HG03045 (cell line): ENCODE results near the gene RBFA.

Experiments
- ATAC-seq: cut with Tn5 transposase; IDR thresholded peaks from one replicate; pipeline ENCODE4 v1.9.1; 2021; ENCODE audit warnings: mild to moderate bottlenecking, moderate library complexity; ENCODE audit not compliant: unreplicated experiment

The RBFA gene

DNA sequence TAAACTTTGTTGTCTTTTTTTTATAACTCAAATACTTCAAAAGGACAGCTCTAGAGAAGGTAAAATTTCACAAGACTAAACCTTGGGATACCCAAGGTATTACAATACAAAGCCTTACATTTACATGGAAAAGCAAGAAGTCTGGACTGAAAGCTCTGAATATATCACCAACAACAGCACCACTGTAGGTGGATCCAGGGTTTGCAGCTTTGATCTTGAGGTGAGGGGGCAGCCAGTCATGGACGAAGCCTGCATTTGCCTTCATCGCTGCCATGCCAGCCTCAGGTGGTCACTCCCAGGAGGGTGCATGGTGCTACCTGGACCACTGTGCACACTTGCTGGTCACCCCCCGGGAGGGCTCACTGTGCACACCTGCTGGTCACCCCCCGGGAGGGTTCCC, 36.6 kb downstream of the RBFA start:
- ATAC-seq, result no peak

DNA sequence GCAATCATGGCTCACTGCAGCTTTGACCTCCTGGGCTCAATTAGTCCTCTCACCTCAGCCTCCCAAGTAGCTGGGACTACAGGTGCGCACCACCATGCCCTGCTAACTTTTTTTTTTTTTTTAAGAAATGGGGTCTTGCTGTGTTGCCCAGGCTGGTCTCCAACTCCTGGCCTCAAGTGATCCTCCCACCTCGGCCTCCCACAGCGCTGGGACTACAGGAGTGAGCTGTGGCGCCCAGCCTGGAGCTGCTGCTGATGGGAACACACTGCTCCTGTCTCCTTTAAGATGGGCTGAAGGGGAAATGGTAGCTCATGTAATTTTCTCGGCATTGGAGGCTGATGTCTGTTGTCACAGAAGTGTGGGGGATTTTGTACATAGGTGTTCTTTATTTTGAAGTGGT, 39.9 kb downstream of the RBFA start:
- no peak for ATAC-seq

DNA sequence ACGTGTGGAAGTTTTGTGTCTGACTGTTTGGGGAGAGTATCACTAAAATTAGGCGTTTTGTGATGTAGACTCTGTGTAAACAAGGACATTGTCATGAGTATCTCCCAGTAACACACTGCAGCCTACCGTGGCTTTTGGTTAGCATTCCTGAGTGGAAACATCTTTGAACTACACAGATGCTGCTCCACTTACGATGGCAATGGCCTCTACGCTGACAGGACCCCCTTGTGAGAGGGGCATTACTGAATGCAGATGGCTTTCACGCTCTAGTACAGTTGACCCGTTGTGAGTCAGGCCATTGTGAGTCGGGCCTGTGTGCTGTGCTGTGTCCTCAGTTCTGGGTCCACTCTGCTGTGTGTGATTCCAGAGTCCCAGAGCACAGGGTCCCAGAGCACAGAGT, 40.5 kb downstream of the RBFA start:
- no peak for ATAC-seq

DNA sequence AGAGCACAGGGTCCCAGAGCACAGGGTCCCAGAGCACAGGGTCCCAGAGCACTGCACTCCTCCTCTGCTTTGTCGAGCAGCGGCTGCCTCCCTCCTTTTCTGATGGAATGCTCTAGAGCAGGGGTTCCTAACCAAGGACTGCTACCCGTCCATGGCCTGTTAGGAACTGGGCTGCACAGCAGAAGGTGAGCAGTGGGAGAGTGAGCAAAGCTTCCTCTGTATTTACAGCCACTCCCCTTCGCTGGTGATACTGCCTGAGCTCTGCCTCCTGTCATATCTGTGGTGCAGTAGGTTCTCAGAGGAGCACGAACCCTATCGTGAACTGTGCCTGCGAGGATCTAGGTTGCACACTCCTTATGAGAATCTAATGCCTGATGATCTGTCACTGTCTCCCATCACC, 41.7 kb downstream of the RBFA start:
- no peak for ATAC-seq

DNA sequence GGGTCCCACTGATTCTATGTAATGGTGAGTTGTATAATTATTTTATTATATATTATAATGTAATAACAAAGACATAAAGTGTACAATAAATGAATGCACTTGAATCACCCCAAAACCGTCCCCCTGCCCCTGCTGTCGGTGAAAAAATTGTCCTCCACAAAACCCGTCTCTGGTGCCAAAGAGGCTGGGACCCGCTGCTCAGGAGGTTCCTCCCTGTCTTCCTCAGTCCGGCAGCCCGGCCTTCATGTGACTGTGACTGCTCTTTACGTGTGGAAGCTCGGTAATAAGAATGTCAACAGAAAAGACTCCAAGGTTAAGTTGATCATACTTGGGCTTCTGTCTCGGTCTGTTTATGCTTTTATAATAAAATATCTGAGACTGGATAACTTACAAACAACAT, 42.1 kb downstream of the RBFA start:
- ATAC-seq, result no peak

DNA sequence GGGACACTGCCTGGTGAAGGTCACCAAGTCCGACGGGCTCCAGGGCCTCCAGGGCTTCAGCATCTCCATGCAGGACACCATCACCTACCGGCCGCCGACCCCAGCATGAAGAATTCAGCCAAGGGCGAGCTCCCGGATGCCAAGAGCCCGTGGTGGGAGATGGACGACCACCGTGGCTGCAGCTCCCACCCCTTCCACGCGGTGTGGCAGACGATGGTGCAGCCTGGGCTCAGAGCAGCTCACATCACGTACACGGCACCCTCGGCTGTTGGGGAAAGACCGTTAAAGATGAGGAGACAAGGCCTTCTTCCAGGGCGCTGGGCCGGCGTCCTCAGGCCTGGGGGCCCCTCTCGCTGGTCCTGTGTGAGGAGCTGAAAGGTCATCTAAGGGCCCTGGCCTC, 43.6 kb downstream of the RBFA start:
- no peak for ATAC-seq
